Measurements from ENCODE around the gene NPLOC4.

NPLOC4 gene

DNA sequence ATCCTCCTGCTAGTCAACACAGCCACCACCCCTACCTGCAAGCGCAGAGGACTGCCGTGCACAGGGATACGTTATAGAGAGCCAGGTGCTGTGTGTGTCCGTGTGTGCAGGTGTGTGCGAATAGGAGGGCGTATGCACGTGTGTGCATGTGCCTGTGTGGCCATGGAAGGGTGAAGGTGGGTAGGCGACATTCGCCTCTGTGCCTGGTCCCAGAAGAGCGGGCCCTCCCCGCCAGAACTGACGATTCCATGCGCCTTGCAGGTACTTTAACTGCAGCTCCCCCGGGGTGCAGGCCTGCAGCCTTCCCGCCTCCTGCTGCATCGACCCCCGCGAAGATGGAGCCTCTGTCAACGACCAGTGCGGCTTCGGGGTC, 10.7 kb upstream of the NPLOC4 start:
- H3K4me3 ChIP-seq (replicated peaks; ENCODE audit: insufficient read depth, low read length): no peak overlapping the region
- no peaks in the 10 kb centered on the region for H3K27me3 ChIP-seq (ENCODE audit: insufficient read depth, poor library complexity, severe bottlenecking)
- DNase-seq (ENCODE audit: low read depth in 1 of 2, low spot score in 1 of 2): no peak
- H3K27ac ChIP-seq (replicated peaks): no peak overlapping the region
- TF ChIP-seq, protein P1, sequence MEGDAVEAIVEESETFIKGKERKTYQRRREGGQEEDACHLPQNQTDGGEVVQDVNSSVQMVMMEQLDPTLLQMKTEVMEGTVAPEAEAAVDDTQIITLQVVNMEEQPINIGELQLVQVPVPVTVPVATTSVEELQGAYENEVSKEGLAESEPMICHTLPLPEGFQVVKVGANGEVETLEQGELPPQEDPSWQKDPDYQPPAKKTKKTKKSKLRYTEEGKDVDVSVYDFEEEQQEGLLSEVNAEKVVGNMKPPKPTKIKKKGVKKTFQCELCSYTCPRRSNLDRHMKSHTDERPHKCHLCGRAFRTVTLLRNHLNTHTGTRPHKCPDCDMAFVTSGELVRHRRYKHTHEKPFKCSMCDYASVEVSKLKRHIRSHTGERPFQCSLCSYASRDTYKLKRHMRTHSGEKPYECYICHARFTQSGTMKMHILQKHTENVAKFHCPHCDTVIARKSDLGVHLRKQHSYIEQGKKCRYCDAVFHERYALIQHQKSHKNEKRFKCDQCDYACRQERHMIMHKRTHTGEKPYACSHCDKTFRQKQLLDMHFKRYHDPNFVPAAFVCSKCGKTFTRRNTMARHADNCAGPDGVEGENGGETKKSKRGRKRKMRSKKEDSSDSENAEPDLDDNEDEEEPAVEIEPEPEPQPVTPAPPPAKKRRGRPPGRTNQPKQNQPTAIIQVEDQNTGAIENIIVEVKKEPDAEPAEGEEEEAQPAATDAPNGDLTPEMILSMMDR (IDR thresholded peaks at IDR 0.05; ENCODE audit: insufficient read depth, low read length): no peak
- TF ChIP-seq POLR2AphosphoS5 (IDR thresholded peaks at IDR 0.05; ENCODE audit: low read depth) (no peak), GABPA (IDR thresholded peaks at IDR 0.05; ENCODE audit: low read depth) (no peak)
- TF ChIP-seq, protein P2, sequence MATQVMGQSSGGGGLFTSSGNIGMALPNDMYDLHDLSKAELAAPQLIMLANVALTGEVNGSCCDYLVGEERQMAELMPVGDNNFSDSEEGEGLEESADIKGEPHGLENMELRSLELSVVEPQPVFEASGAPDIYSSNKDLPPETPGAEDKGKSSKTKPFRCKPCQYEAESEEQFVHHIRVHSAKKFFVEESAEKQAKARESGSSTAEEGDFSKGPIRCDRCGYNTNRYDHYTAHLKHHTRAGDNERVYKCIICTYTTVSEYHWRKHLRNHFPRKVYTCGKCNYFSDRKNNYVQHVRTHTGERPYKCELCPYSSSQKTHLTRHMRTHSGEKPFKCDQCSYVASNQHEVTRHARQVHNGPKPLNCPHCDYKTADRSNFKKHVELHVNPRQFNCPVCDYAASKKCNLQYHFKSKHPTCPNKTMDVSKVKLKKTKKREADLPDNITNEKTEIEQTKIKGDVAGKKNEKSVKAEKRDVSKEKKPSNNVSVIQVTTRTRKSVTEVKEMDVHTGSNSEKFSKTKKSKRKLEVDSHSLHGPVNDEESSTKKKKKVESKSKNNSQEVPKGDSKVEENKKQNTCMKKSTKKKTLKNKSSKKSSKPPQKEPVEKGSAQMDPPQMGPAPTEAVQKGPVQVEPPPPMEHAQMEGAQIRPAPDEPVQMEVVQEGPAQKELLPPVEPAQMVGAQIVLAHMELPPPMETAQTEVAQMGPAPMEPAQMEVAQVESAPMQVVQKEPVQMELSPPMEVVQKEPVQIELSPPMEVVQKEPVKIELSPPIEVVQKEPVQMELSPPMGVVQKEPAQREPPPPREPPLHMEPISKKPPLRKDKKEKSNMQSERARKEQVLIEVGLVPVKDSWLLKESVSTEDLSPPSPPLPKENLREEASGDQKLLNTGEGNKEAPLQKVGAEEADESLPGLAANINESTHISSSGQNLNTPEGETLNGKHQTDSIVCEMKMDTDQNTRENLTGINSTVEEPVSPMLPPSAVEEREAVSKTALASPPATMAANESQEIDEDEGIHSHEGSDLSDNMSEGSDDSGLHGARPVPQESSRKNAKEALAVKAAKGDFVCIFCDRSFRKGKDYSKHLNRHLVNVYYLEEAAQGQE (IDR thresholded peaks at IDR 0.05; ENCODE audit: insufficient replicate concordance, low read depth): no peak

DNA sequence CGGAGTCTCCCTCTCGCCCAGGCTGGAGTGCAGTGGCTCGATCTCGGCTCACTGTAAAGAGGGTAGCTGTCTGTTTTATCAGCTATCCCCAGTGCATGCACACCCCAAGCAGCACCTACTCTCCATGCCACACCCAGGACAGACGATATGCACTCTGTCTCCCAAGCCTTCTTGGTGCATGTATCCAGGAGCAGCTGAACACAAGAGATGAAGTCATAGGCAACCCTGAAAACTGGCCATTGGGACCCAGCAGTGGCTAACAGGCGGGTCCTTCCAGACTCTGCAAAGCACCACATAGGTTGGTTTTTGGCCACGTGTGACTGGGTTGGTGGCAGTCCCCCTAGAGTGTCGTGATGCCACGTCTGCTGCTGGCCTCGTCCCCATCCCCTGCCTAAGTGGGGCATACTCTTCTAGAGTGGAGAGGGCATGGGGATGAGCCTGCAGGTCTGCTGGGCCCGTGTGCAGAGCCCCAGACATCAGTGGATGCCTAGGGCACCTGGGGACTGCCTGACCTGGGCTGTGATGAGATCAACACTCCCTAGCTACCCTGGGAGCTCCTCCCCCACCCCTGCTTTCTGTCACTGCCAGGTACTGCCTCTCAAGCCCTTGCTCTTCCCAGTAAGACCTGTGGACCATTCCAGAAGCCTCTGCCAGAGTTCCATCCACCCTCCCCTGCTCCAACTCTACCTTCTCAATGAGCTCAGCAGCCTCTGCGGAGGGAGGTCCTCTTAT, 10.1 kb upstream of the NPLOC4 start:
- Histone ChIP-seq H3K27me3 (ENCODE audit: insufficient read depth, poor library complexity, severe bottlenecking) (no peaks in the 10 kb centered on the region), H3K27ac (replicated peaks) (no peak overlapping the region), H3K4me3 (replicated peaks; ENCODE audit: insufficient read depth, low read length) (no peak overlapping the region)
- no peak for TF ChIP-seq GABPA (IDR thresholded peaks at IDR 0.05; ENCODE audit: low read depth)
- TF ChIP-seq SPI1 (IDR thresholded peaks at IDR 0.05; ENCODE audit: borderline replicate concordance, low read depth): no peak
- TF ChIP-seq, protein P1 (IDR thresholded peaks at IDR 0.05; ENCODE audit: insufficient read depth, low read length): no peak
- TF ChIP-seq POLR2AphosphoS5 (IDR thresholded peaks at IDR 0.05; ENCODE audit: low read depth): no peak
- TF ChIP-seq, protein P2 (IDR thresholded peaks at IDR 0.05; ENCODE audit: insufficient replicate concordance, low read depth): no peak
- DNase-seq (ENCODE audit: low read depth in 1 of 2, low spot score in 1 of 2): no peak

DNA sequence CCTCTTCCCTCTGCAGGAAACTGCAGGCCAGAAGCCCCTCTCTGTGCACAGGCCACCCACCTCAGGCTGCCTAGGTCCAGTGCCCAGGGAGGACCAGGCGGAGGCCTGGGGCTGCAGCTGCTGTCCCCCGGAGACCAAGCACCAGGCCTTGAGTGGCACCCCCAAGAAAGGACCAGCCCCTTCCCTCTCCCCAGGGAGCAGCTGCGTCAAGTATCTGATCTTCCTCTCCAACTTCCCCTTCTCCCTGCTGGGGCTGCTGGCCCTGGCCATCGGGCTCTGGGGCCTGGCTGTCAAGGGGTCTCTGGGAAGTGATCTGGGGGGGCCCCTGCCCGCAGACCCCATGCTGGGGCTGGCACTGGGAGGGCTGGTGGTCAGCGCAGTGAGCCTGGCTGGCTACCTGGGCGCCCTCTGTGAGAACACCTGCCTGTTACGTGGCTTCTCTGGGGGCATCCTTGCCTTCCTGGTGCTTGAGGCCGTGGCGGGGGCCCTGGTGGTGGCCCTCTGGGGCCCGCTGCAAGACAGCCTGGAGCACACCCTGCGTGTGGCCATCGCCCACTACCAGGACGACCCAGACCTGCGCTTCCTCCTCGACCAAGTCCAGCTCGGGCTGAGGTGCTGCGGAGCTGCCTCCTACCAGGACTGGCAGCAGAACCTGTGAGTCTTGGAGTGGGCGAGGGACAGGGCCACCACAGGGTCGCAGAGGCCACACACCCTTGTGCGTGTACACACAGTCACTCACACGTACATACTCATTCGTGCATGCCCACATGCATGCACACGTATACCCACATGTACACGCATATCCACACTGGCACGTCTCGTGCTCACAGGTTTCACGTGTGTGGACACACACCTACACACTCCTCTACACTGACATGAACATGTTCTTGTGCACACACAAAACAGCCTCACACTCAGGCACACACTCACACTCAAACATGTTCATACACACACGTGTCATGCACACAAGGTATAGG, 8.4 kb upstream of the NPLOC4 start:
- TF ChIP-seq SPI1 (IDR thresholded peaks at IDR 0.05; ENCODE audit: borderline replicate concordance, low read depth) (no peak), GABPA (IDR thresholded peaks at IDR 0.05; ENCODE audit: low read depth) (no peak)
- TF ChIP-seq, protein P1 (IDR thresholded peaks at IDR 0.05; ENCODE audit: insufficient read depth, low read length): no peak
- peak in 1 of 2 experiments; percentile 53 for DNase-seq (ENCODE audit: low read depth in 1 of 2, low spot score in 1 of 2)
- no peak overlapping the region for H3K27ac ChIP-seq (replicated peaks)
- H3K4me3 ChIP-seq (replicated peaks; ENCODE audit: insufficient read depth, low read length): no peak overlapping the region
- H3K27me3 ChIP-seq (ENCODE audit: insufficient read depth, poor library complexity, severe bottlenecking): no peaks in the 10 kb centered on the region

All from HL-60 (cell line).